RPMI8226 (cell line): ENCODE measurements around the gene NFATC2.
"Not testable (repeated sequence)": the region's sequence is repeated elsewhere in the genome, so short reads cannot be mapped to it uniquely, and the experiment has no call there.

ENCODE experiments used
- DNase-seq: peaks from one replicate; pipeline ENCODE4 v3.0.0-alpha.2; 2015

NFATC2 gene

GRCh38 chr20:51346686-51347485, 195.6 kb downstream of the NFATC2 start:
- no peak for DNase-seq

- DNase-seq = no peak
Observed at GRCh38 chr20:51345601-51346101, 196.9 kb downstream of the NFATC2 start.

DNA sequence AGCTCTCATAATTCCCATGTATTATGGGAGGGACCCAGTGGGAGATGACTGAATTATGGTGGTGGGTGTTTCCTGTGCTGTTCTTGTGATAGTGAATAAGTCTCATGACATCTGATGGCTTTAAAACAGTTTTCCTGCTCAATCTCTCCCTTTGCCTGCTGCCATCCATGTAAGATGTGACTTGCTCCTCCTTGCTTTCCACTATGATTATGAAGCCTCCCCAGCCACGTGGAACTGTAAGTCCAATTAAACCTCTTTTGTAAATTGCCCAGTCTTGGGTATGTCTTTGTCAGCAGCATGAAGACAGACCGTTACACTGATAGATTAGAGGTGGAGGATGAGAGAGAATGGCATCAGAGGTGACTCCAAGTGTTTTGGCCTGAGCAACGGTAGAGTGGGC, 198.7 kb downstream of the NFATC2 start:
- DNase-seq = not testable (repeated sequence)

DNA sequence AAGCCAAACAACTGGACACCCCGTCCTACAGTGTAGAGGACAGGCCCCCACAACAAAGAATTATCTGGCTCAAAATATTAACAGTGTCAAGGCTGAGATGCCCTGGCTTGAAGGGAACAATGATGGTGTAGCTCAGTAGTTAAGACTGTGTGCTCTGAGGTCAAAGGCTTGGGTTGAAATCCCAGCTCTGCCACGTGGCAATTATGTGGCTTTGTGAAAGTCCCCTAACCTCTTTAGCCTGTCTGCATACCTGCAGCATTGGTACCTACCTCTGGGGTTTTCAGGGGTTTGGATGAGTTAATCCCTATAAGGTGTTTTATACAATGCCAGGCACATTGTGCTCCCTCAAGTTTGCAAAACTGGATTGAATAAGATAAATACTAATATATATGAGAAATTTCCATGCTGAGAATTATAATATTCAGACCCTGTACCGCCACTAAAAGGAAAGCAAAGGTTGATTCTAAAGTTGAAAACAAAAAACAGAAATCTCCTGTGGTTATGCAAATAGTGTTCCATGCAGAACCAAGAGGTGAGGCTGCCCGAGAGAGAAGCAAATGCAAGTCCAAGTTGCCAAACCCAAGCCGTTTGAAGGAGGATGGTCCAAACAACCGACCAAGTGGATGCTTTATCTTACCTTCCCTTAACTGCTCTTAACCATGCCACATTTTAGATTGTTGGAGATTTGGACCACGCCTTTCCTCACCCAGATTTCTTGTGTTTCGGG, 199.8 kb downstream of the NFATC2 start:
- no peak for DNase-seq

DNA sequence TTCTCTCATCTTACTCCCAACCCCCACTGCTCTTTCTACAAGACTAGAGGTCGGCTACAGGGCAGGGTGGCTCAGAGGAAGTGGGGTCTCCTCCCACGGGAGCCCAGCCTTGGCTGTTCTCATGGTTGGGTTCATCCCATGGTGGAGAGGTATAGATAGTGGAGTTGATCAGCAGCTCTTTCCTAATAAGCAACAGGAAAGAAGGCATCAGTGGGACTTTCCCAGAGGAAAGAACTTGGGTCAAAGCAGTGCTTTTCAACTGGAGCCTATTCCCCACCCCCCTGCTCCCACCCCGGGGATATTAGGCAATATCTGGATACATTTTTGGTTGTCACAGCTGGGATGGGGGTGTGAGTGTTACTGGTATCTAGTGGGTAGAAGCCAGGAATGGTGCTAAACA, 200.9 kb downstream of the NFATC2 start:
- DNase-seq = no peak

DNA sequence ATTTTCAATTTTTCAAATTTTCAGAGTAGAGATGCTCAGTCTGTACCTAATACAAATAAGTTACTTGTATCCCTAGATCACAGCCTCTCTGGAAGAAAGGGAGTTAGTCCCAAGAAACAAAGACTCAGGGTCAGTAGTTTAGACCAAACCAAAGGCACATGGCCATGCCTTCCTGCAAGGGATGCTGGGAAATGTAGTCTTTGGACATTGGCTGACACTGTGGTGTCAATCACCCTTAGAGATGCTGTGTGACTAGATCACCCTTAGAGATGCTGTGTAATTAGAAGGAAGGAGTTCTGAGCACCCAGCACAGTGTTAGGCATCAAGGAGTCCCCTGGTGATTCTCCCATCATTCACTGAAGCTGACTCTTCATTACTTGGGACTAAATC, 202.1 kb downstream of the NFATC2 start:
- no peak for DNase-seq

DNA sequence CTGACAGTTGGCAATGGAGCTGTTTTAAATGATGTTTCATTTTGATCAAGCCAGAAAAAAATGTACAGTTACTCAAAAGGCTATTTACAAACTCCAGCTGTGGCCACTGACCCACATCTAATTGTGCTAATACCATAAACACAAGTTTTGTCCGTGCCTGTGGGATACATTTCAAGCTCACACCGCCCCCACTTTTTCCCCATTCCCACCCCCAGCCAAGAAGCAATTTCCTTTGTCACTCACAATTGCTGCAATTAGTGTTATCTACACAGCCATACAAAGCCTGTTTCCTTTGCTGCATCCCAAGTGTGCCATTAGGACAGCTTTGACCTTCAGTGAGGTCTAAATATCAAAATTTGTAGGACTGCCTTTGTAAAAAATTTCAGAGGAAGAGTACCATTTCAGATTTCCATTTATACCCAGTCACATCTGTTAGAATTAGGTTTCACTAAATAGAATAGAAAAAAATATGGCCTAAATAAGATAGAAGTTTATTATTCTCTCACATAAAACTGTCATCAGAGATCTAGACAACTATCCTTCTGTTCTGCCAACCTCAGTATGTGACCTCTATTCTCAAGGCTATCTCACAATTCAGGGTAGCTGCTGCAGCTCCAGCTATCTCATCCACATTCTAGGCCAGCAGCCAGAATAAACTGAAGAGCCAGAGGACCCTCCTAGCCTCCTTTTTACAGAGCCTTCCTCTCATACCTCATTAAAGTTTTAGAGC, 202.6 kb downstream of the NFATC2 start:
- DNase-seq = no peak

DNA sequence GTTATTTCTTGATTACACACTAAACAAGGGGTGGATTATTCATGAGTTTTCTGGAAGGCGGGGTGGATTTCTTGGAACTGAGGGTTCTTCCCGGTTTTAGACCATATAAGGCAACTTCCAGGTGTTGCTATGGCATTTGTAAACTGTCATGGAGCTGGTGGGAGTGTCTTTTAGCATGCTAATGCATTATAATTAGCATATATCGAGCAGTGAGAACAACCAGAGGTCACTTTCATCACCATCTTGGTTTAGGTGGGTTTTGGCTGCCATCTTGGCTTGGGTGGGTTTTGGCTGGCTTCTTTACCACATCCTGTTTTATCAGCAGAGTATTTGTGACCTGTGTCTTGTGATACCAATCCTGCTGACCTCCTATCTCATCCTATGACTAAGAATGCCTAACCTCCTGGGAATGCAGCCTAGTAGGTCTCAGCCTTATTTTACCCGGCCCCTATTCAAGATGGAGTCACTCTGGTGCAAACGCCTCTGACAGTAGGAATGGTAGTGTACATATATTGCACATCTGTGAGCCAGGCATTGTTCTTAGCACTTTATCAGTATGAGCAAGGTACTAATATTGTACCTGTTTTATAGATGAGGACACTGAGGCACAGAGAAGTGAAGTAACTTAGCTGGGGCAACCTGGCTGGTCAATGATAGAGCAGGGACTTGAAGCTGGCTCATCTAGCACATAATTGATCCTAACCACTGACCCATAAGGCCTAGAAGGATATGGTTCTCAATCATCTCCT, 203.7 kb downstream of the NFATC2 start:
- no peak for DNase-seq

GRCh38 chr20:51337126-51337805, 205.3 kb downstream of the NFATC2 start:
- no peak for DNase-seq
